ENCODE results near the gene ACTR10.

GRCh38 chr14:58276208-58276607 is 76.3 kb downstream of the ACTR10 start:
- TF ChIP-seq POLR2AphosphoS5 (IDR thresholded peaks at IDR 0.05) (no peak), POLR2A (IDR thresholded peaks at IDR 0.05) (no peak), EP300 (IDR thresholded peaks at IDR 0.05) (no peak)
- TF ChIP-seq, protein P1, sequence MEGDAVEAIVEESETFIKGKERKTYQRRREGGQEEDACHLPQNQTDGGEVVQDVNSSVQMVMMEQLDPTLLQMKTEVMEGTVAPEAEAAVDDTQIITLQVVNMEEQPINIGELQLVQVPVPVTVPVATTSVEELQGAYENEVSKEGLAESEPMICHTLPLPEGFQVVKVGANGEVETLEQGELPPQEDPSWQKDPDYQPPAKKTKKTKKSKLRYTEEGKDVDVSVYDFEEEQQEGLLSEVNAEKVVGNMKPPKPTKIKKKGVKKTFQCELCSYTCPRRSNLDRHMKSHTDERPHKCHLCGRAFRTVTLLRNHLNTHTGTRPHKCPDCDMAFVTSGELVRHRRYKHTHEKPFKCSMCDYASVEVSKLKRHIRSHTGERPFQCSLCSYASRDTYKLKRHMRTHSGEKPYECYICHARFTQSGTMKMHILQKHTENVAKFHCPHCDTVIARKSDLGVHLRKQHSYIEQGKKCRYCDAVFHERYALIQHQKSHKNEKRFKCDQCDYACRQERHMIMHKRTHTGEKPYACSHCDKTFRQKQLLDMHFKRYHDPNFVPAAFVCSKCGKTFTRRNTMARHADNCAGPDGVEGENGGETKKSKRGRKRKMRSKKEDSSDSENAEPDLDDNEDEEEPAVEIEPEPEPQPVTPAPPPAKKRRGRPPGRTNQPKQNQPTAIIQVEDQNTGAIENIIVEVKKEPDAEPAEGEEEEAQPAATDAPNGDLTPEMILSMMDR (IDR thresholded peaks at IDR 0.05), result no peak

Measured in gastroesophageal sphincter (tissue), 3 donors.